C4-2B (cell line): Measurements from ENCODE around the gene SRGAP2C.
"Not testable (repeated sequence)": the region's sequence is repeated elsewhere in the genome, so short reads cannot be mapped to it uniquely, and the experiment has no call there.

Source experiments
- H3K27ac ChIP-seq: fragments of 450-650 bp; 2 replicates; pipeline ENCODE4 v1.5.1; 2017

The SRGAP2C gene

GRCh38 chr1:121337958-121338357, 153.2 kb downstream of the SRGAP2C start:
- not testable (repeated sequence) for H3K27ac ChIP-seq

GRCh38 chr1:121339611-121340010, 154.8 kb downstream of the SRGAP2C start:
- H3K27ac ChIP-seq: not testable (repeated sequence)

- H3K27ac ChIP-seq: not testable (repeated sequence)
These were observed 158.6 kb downstream of the SRGAP2C start for GRCh38 chr1:121343311-121343906.

GRCh38 chr1:121344355-121344754, 159.6 kb downstream of the SRGAP2C start:
- not testable (repeated sequence) for H3K27ac ChIP-seq

GRCh38 chr1:121346654-121347053, 161.9 kb downstream of the SRGAP2C start:
- not testable (repeated sequence) for H3K27ac ChIP-seq

- H3K27ac ChIP-seq: not testable (repeated sequence)
These were observed 162.7 kb downstream of the SRGAP2C start for GRCh38 chr1:121347476-121347875.

GRCh38 chr1:121348115-121348514, 163.3 kb downstream of the SRGAP2C start:
- H3K27ac ChIP-seq: not testable (repeated sequence)

GRCh38 chr1:121349332-121349967, 164.7 kb downstream of the SRGAP2C start:
- not testable (repeated sequence) for H3K27ac ChIP-seq

GRCh38 chr1:121355711-121356420, 171.1 kb downstream of the SRGAP2C start:
- not testable (repeated sequence) for H3K27ac ChIP-seq

- not testable (repeated sequence) for H3K27ac ChIP-seq
These were observed 172.0 kb downstream of the SRGAP2C start for GRCh38 chr1:121356819-121357218.

- H3K27ac ChIP-seq: not testable (repeated sequence)
These were observed 175.8 kb downstream of the SRGAP2C start for GRCh38 chr1:121360531-121360930.

- H3K27ac ChIP-seq: not testable (repeated sequence)
These were observed 176.9 kb downstream of the SRGAP2C start for GRCh38 chr1:121361451-121362233.

- H3K27ac ChIP-seq: not testable (repeated sequence)
These were observed 177.6 kb downstream of the SRGAP2C start for GRCh38 chr1:121362234-121362883.

- not testable (repeated sequence) for H3K27ac ChIP-seq
These were observed 180.5 kb downstream of the SRGAP2C start for GRCh38 chr1:121365316-121365715.

GRCh38 chr1:121365723-121366122, 180.9 kb downstream of the SRGAP2C start:
- not testable (repeated sequence) for H3K27ac ChIP-seq

- not testable (repeated sequence) for H3K27ac ChIP-seq
These were observed 181.4 kb downstream of the SRGAP2C start for GRCh38 chr1:121366171-121366570.

- H3K27ac ChIP-seq: not testable (repeated sequence)
These were observed 184.1 kb downstream of the SRGAP2C start for GRCh38 chr1:121368910-121369309.

- H3K27ac ChIP-seq: not testable (repeated sequence)
These were observed 185.2 kb downstream of the SRGAP2C start for GRCh38 chr1:121369959-121370358.

GRCh38 chr1:121374851-121375367, 190.1 kb downstream of the SRGAP2C start:
- H3K27ac ChIP-seq: not testable (repeated sequence)

GRCh38 chr1:121376986-121377385, 192.2 kb downstream of the SRGAP2C start:
- not testable (repeated sequence) for H3K27ac ChIP-seq

- not testable (repeated sequence) for H3K27ac ChIP-seq
These were observed 194.0 kb downstream of the SRGAP2C start for GRCh38 chr1:121378757-121379156.

GRCh38 chr1:121384754-121385153, 200.0 kb downstream of the SRGAP2C start:
- H3K27ac ChIP-seq: not testable (repeated sequence)
